Measurements from ENCODE around the gene RPA3. TPM values are rescaled to one million over a fixed set of nuclear protein-coding genes. Genes with fewer than 3 reads are reported as not detected.

The RPA3 gene
- polyA plus RNA-seq, 1 donor = 19.8 TPM

GRCh38 chr7:7732621-7733281 is 14.3 kb upstream of the RPA3 start:
- DNase-seq (ENCODE audit: low read depth) = peak; percentile 46

GRCh38 chr7:7731732-7732131 is 13.3 kb upstream of the RPA3 start:
- no peak for DNase-seq (ENCODE audit: low read depth)

GRCh38 chr7:7720750-7721621 is 2.6 kb upstream of the RPA3 start:
- no peak for DNase-seq (ENCODE audit: low read depth)

- DNase-seq (ENCODE audit: low read depth) = no peak
Observed at GRCh38 chr7:7720193-7720592, 1.8 kb upstream of the RPA3 start.

GRCh38 chr7:7719236-7719635 is 829 bp upstream of the RPA3 start:
- peak; percentile 90 for DNase-seq (ENCODE audit: low read depth)

GRCh38 chr7:7713730-7714129 is 4.7 kb downstream of the RPA3 start:
- DNase-seq (ENCODE audit: low read depth) = no peak

- no peak for DNase-seq (ENCODE audit: low read depth)
Observed at GRCh38 chr7:7710469-7710868, 7.9 kb downstream of the RPA3 start.

GRCh38 chr7:7709291-7709690 is 9.1 kb downstream of the RPA3 start:
- no peak for DNase-seq (ENCODE audit: low read depth)

GRCh38 chr7:7707806-7708205 is 10.6 kb downstream of the RPA3 start:
- DNase-seq (ENCODE audit: low read depth) = no peak

- no peak for DNase-seq (ENCODE audit: low read depth)
Observed at GRCh38 chr7:7707246-7707645, 11.2 kb downstream of the RPA3 start.

- DNase-seq (ENCODE audit: low read depth) = no peak
Observed at GRCh38 chr7:7706556-7707172, 11.7 kb downstream of the RPA3 start.

GRCh38 chr7:7706101-7706511 is 12.3 kb downstream of the RPA3 start:
- DNase-seq (ENCODE audit: low read depth) = no peak

- DNase-seq (ENCODE audit: low read depth) = no peak
Observed at GRCh38 chr7:7705318-7705717, 13.1 kb downstream of the RPA3 start.

GRCh38 chr7:7704867-7705266 is 13.5 kb downstream of the RPA3 start:
- no peak for DNase-seq (ENCODE audit: low read depth)

GRCh38 chr7:7703427-7703826 is 15.0 kb downstream of the RPA3 start:
- no peak for DNase-seq (ENCODE audit: low read depth)

- DNase-seq (ENCODE audit: low read depth) = no peak
Observed at GRCh38 chr7:7702826-7703225, 15.6 kb downstream of the RPA3 start.

- DNase-seq (ENCODE audit: low read depth) = no peak
Observed at GRCh38 chr7:7701527-7701926, 16.9 kb downstream of the RPA3 start.

- no peak for DNase-seq (ENCODE audit: low read depth)
Observed at GRCh38 chr7:7699970-7700369, 18.4 kb downstream of the RPA3 start.

GRCh38 chr7:7699380-7699779 is 19.0 kb downstream of the RPA3 start:
- no peak for DNase-seq (ENCODE audit: low read depth)

- DNase-seq (ENCODE audit: low read depth) = no peak
Observed at GRCh38 chr7:7698930-7699329, 19.5 kb downstream of the RPA3 start.

GRCh38 chr7:7696458-7697119 is 21.8 kb downstream of the RPA3 start:
- no peak for DNase-seq (ENCODE audit: low read depth)

GRCh38 chr7:7695111-7695817 is 23.1 kb downstream of the RPA3 start:
- no peak for DNase-seq (ENCODE audit: low read depth)

Data from forelimb muscle (tissue), 1 donor.